GM23338 (cell line): Measurements from ENCODE around the gene MAN1C1. TPM values are rescaled to one million over a fixed set of nuclear protein-coding genes. Genes with fewer than 3 reads are reported as not detected.

Experiments
- CREB1 ChIP-seq: fragments of 250-450 bp; sonication (Bioruptor Pico); IDR thresholded peaks from 2 replicates; pipeline ENCODE4 v1.5.0; 2020; ENCODE audit warnings: low read depth, mild to moderate bottlenecking, moderate library complexity
- NANOG ChIP-seq: IDR thresholded peaks from 2 replicates; pipeline ENCODE4 v1.6.1; 2016; ENCODE audit warnings: antibody characterized with exemption, borderline replicate concordance
- POLR2AphosphoS5 ChIP-seq: IDR thresholded peaks from 2 replicates; pipeline ENCODE4 v1.6.1; 2016; ENCODE audit warnings: antibody characterized with exemption, low read depth
- ZNF331 ChIP-seq: fragments of 250-450 bp; sonication (Bioruptor Pico); IDR thresholded peaks from 2 replicates; pipeline ENCODE4 v1.5.0; 2020; ENCODE audit warnings: low read depth, mild to moderate bottlenecking, moderate library complexity
- polyA plus RNA-seq: library from polyadenylated mRNA; unstranded; fragments of >200 nt; fragmentation: Nextera tagmentation; extraction: Ambion mirVana; gene quantifications from 2 replicates; pipeline ENCODE4 v1.2.1, GENCODE V29; 2016
- total RNA-seq: library from RNA; depleted of rRNA; stranded (reverse); fragments of >200 nt; shearing (Covaris generic); gene quantifications from 2 replicates; pipeline ENCODE4 v1.2.3, GENCODE V29; 2014
- TF ChIP-seq, protein P1 (sequence below): fragments of 250-450 bp; sonication (Bioruptor Pico); IDR thresholded peaks from 2 replicates; pipeline ENCODE4 v1.5.0; 2020; ENCODE audit warnings: mild to moderate bottlenecking, moderate library complexity
- TF ChIP-seq, protein P2 (sequence below): IDR thresholded peaks from one replicate; pipeline ENCODE4 v1.6.1; 2018; ENCODE audit warnings: antibody characterized with exemption; ENCODE audit not compliant: unreplicated experiment
- TF ChIP-seq, protein P3 (sequence below), 2 experiments: fragments of 200-600 bp in 1 of 2; sonication (generic) in 1 of 2; conservative IDR thresholded peaks; 2 replicates each; pipeline versions ENCODE4 v1.5.1 to v1.6.1; 2016 to 2017; ENCODE audit warnings: antibody characterized with exemption in 2 of 2, low read depth in 2 of 2, mild to moderate bottlenecking in 2 of 2, moderate library complexity in 1 of 2

Gene MAN1C1
- total and polyA plus RNA-seq, 2 experiments from 2014 or later: 5.4 to 13.6 TPM

DNA sequence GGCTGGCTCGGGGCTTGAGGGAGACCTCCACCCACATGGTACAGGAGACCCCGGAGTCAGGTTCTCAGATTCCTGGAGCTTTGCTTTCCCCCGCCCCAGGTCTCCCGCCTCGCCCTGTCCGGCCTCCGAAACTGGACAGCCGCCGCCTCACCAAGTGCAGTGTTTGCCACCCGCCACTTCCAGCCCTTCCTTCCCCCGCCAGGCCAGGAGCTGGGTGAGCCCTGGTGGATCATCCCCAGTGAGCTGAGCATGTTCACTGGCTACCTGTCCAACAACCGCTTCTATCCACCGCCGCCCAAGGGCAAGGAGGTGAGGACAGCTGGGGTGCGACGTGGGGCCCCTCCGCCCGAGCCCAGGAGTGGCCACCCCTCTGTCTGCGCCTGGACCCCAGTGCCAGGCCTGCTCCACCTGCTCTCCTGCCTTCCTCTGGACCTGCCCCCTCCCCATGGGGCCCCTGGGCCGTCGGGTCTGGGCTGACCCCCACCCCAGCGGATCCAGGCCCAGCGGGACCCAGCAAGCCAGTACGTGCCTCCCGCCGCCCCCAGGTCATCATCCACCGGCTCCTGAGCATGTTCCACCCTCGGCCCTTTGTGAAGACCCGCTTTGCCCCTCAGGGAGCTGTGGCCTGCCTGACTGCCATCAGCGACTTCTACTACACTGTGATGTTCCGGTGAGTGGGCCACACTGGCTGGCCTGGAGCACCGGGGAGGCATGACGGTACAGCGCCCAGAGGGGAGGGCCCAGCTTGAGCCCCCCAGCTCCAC is 192.1 kb downstream of the MAN1C1 start (continued):
- TF ChIP-seq, protein P1, sequence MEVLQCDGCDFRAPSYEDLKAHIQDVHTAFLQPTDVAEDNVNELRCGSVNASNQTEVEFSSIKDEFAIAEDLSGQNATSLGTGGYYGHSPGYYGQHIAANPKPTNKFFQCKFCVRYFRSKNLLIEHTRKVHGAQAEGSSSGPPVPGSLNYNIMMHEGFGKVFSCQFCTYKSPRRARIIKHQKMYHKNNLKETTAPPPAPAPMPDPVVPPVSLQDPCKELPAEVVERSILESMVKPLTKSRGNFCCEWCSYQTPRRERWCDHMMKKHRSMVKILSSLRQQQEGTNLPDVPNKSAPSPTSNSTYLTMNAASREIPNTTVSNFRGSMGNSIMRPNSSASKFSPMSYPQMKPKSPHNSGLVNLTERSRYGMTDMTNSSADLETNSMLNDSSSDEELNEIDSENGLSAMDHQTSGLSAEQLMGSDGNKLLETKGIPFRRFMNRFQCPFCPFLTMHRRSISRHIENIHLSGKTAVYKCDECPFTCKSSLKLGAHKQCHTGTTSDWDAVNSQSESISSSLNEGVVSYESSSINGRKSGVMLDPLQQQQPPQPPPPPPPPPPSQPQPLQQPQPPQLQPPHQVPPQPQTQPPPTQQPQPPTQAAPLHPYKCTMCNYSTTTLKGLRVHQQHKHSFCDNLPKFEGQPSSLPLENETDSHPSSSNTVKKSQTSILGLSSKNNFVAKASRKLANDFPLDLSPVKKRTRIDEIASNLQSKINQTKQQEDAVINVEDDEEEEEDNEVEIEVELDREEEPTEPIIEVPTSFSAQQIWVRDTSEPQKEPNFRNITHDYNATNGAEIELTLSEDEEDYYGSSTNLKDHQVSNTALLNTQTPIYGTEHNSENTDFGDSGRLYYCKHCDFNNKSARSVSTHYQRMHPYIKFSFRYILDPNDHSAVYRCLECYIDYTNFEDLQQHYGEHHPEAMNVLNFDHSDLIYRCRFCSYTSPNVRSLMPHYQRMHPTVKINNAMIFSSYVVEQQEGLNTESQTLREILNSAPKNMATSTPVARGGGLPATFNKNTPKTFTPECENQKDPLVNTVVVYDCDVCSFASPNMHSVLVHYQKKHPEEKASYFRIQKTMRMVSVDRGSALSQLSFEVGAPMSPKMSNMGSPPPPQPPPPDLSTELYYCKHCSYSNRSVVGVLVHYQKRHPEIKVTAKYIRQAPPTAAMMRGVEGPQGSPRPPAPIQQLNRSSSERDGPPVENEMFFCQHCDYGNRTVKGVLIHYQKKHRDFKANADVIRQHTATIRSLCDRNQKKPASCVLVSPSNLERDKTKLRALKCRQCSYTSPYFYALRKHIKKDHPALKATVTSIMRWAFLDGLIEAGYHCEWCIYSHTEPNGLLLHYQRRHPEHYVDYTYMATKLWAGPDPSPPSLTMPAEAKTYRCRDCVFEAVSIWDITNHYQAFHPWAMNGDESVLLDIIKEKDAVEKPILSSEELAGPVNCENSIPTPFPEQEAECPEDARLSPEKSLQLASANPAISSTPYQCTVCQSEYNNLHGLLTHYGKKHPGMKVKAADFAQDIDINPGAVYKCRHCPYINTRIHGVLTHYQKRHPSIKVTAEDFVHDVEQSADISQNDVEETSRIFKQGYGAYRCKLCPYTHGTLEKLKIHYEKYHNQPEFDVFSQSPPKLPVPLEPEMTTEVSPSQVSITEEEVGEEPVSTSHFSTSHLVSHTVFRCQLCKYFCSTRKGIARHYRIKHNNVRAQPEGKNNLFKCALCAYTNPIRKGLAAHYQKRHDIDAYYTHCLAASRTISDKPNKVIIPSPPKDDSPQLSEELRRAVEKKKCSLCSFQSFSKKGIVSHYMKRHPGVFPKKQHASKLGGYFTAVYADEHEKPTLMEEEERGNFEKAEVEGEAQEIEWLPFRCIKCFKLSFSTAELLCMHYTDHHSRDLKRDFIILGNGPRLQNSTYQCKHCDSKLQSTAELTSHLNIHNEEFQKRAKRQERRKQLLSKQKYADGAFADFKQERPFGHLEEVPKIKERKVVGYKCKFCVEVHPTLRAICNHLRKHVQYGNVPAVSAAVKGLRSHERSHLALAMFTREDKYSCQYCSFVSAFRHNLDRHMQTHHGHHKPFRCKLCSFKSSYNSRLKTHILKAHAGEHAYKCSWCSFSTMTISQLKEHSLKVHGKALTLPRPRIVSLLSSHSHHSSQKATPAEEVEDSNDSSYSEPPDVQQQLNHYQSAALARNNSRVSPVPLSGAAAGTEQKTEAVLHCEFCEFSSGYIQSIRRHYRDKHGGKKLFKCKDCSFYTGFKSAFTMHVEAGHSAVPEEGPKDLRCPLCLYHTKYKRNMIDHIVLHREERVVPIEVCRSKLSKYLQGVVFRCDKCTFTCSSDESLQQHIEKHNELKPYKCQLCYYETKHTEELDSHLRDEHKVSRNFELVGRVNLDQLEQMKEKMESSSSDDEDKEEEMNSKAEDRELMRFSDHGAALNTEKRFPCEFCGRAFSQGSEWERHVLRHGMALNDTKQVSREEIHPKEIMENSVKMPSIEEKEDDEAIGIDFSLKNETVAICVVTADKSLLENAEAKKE (CRISPR knock-in tag): no peak
- TF ChIP-seq POLR2AphosphoS5 (no peak), ZNF331 (CRISPR knock-in tag) (no peak), CREB1 (no peak), NANOG (no peak)
- TF ChIP-seq, protein P2, sequence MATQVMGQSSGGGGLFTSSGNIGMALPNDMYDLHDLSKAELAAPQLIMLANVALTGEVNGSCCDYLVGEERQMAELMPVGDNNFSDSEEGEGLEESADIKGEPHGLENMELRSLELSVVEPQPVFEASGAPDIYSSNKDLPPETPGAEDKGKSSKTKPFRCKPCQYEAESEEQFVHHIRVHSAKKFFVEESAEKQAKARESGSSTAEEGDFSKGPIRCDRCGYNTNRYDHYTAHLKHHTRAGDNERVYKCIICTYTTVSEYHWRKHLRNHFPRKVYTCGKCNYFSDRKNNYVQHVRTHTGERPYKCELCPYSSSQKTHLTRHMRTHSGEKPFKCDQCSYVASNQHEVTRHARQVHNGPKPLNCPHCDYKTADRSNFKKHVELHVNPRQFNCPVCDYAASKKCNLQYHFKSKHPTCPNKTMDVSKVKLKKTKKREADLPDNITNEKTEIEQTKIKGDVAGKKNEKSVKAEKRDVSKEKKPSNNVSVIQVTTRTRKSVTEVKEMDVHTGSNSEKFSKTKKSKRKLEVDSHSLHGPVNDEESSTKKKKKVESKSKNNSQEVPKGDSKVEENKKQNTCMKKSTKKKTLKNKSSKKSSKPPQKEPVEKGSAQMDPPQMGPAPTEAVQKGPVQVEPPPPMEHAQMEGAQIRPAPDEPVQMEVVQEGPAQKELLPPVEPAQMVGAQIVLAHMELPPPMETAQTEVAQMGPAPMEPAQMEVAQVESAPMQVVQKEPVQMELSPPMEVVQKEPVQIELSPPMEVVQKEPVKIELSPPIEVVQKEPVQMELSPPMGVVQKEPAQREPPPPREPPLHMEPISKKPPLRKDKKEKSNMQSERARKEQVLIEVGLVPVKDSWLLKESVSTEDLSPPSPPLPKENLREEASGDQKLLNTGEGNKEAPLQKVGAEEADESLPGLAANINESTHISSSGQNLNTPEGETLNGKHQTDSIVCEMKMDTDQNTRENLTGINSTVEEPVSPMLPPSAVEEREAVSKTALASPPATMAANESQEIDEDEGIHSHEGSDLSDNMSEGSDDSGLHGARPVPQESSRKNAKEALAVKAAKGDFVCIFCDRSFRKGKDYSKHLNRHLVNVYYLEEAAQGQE: no peak
- TF ChIP-seq, protein P3, sequence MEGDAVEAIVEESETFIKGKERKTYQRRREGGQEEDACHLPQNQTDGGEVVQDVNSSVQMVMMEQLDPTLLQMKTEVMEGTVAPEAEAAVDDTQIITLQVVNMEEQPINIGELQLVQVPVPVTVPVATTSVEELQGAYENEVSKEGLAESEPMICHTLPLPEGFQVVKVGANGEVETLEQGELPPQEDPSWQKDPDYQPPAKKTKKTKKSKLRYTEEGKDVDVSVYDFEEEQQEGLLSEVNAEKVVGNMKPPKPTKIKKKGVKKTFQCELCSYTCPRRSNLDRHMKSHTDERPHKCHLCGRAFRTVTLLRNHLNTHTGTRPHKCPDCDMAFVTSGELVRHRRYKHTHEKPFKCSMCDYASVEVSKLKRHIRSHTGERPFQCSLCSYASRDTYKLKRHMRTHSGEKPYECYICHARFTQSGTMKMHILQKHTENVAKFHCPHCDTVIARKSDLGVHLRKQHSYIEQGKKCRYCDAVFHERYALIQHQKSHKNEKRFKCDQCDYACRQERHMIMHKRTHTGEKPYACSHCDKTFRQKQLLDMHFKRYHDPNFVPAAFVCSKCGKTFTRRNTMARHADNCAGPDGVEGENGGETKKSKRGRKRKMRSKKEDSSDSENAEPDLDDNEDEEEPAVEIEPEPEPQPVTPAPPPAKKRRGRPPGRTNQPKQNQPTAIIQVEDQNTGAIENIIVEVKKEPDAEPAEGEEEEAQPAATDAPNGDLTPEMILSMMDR (conservative IDR thresholded peaks at IDR 0.05; ENCODE audit: low read depth in 2 of 2): no peak
